Measurements from ENCODE around the gene MROH7. TPM values are rescaled to one million over a fixed set of nuclear protein-coding genes. Genes with fewer than 3 reads are reported as not detected.

The MROH7 gene
- total RNA-seq (ENCODE audit: low replicate concordance), result 0.19 and 0.79 TPM in 2 replicates
- long read RNA-seq, result 0 reads

GRCh38 chr1:54640863-54641836 lies at the start of gene MROH7:
TSS of gene MROH7 (plus strand) at chr1:54641786. CDS start at chr1:54652927, 11,141 bp downstream.
- Mint-ChIP-seq H3K36me3 (no peaks in the 10 kb centered on the region), H3K4me3 (no peak within 1 kb of the TSS), H3K27me3 (no peaks in the 10 kb centered on the region), H3K9me3 (peaks cover 6% of the 10 kb centered on the region), H3K27ac (peak within 1 kb of the TSS; percentile 0), H3K4me1 (ENCODE audit: unreplicated experiment) (peaks cover 8% of the 10 kb centered on the region)
- TF ChIP-seq, protein P1, sequence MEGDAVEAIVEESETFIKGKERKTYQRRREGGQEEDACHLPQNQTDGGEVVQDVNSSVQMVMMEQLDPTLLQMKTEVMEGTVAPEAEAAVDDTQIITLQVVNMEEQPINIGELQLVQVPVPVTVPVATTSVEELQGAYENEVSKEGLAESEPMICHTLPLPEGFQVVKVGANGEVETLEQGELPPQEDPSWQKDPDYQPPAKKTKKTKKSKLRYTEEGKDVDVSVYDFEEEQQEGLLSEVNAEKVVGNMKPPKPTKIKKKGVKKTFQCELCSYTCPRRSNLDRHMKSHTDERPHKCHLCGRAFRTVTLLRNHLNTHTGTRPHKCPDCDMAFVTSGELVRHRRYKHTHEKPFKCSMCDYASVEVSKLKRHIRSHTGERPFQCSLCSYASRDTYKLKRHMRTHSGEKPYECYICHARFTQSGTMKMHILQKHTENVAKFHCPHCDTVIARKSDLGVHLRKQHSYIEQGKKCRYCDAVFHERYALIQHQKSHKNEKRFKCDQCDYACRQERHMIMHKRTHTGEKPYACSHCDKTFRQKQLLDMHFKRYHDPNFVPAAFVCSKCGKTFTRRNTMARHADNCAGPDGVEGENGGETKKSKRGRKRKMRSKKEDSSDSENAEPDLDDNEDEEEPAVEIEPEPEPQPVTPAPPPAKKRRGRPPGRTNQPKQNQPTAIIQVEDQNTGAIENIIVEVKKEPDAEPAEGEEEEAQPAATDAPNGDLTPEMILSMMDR (conservative IDR thresholded peaks at IDR 0.05), result no peak
- no peak for DNase-seq (ENCODE audit: extremely low spot score, unreplicated experiment)

GRCh38 chr1:54593571-54594160 lies 47.9 kb upstream of the MROH7 start:
- Mint-ChIP-seq H3K27ac (no peak overlapping the region), H3K4me1 (ENCODE audit: unreplicated experiment) (peaks cover 5% of the 10 kb centered on the region), H3K27me3 (no peaks in the 10 kb centered on the region), H3K36me3 (no peaks in the 10 kb centered on the region), H3K9me3 (no peaks in the 10 kb centered on the region), H3K4me3 (no peak overlapping the region)
- TF ChIP-seq, protein P1 (conservative IDR thresholded peaks at IDR 0.05), result no peak
- DNase-seq (ENCODE audit: extremely low spot score, unreplicated experiment), result no peak

- Mint-ChIP-seq H3K4me3 (no peak overlapping the region), H3K9me3 (no peaks in the 10 kb centered on the region), H3K36me3 (no peaks in the 10 kb centered on the region), H3K27ac (no peak overlapping the region), H3K4me1 (ENCODE audit: unreplicated experiment) (peaks cover 5% of the 10 kb centered on the region), H3K27me3 (no peaks in the 10 kb centered on the region)
- no peak for DNase-seq (ENCODE audit: extremely low spot score, unreplicated experiment)
- TF ChIP-seq, protein P1 (conservative IDR thresholded peaks at IDR 0.05), result no peak
Observed at GRCh38 chr1:54594463-54594862, 47.1 kb upstream of the MROH7 start.

DNA sequence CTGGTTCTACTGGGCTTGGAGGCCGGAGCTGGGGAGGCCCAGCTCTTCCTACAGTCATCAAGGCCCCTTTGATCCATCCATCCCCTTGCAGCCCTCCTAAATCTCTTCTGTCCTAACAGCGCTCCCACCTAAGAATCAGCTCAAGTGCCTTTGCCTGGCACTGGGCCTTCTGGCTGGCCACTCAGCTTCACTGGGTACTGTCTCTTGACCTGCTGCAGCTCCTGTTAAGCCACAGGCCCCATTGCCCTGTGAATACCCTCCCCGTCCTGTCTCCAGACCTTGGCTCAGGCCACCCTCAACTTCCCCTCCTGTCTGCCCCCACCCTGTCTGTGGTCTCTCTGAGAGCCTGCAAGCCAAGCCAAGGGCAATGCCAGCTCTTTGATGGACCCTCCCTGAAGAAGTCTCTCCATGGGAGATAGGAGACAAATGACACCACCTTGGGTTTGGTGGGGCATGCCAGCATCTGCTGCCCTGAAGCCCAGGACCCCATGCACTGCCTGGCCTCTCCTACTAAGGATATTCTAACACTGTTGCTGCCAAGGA lies 45.6 kb upstream of the MROH7 start:
- Mint-ChIP-seq H3K27me3 (no peaks in the 10 kb centered on the region), H3K4me3 (no peak overlapping the region), H3K4me1 (ENCODE audit: unreplicated experiment) (no peaks in the 10 kb centered on the region), H3K9me3 (no peaks in the 10 kb centered on the region), H3K36me3 (no peaks in the 10 kb centered on the region), H3K27ac (no peak overlapping the region)
- TF ChIP-seq, protein P1 (conservative IDR thresholded peaks at IDR 0.05), result no peak
- DNase-seq (ENCODE audit: extremely low spot score, unreplicated experiment), result no peak

- Mint-ChIP-seq H3K27ac (no peak overlapping the region), H3K4me3 (no peak overlapping the region), H3K4me1 (ENCODE audit: unreplicated experiment) (no peaks in the 10 kb centered on the region), H3K9me3 (no peaks in the 10 kb centered on the region), H3K27me3 (no peaks in the 10 kb centered on the region), H3K36me3 (no peaks in the 10 kb centered on the region)
- no peak for DNase-seq (ENCODE audit: extremely low spot score, unreplicated experiment)
- TF ChIP-seq, protein P1 (conservative IDR thresholded peaks at IDR 0.05), result no peak
Observed at GRCh38 chr1:54596756-54597155, 44.8 kb upstream of the MROH7 start.

All from type B pancreatic cell (in vitro differentiated cells).